ENCODE results near the gene STAMBPL1. TPM values are rescaled to one million over a fixed set of nuclear protein-coding genes. Genes with fewer than 3 reads are reported as not detected.

The STAMBPL1 gene
- total RNA-seq, 1 donor from 2014 or later: 3.3 TPM

DNA sequence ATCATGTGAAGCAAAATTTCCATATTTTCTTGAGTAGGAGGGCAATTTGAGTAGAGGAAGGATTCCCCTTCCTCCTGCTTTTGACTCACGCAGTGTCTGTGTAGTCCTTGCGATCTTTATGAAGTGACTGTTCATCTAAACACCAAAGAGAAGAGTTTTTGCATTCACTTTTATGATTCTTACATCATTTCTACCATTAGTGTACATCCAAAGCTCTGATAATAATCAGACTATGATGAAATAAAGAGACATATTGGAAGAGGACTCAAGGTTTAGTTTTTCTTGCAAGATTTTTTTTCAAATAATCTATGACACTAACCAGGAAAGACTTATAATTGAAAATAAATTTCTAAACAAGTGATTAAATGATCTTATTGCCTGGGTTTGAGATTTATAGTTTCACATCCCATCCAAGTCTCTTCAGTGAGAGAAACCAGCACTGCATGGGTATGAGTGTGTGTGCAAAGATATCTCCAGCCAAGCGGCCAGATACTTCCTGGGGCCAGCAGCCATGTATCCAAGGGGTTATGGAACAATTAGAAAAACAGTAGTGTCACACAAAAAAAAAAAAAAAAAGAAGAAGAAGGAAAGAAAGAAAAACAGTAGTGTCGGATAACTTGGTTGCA, 74.5 kb downstream of the STAMBPL1 start:
- Mint-ChIP-seq H3K4me1 (ENCODE audit: unreplicated experiment) (no peaks in the 10 kb centered on the region), H3K27me3 (ENCODE audit: unreplicated experiment) (no peaks in the 10 kb centered on the region), H3K36me3 (ENCODE audit: low read depth, unreplicated experiment) (no peaks in the 10 kb centered on the region), H3K27ac (ENCODE audit: unreplicated experiment) (no peak overlapping the region), H3K4me3 (ENCODE audit: unreplicated experiment) (no peak overlapping the region), H3K9me3 (ENCODE audit: unreplicated experiment) (no peaks in the 10 kb centered on the region)
- no peak for DNase-seq (ENCODE audit: low spot score)
- TF ChIP-seq, protein P1, sequence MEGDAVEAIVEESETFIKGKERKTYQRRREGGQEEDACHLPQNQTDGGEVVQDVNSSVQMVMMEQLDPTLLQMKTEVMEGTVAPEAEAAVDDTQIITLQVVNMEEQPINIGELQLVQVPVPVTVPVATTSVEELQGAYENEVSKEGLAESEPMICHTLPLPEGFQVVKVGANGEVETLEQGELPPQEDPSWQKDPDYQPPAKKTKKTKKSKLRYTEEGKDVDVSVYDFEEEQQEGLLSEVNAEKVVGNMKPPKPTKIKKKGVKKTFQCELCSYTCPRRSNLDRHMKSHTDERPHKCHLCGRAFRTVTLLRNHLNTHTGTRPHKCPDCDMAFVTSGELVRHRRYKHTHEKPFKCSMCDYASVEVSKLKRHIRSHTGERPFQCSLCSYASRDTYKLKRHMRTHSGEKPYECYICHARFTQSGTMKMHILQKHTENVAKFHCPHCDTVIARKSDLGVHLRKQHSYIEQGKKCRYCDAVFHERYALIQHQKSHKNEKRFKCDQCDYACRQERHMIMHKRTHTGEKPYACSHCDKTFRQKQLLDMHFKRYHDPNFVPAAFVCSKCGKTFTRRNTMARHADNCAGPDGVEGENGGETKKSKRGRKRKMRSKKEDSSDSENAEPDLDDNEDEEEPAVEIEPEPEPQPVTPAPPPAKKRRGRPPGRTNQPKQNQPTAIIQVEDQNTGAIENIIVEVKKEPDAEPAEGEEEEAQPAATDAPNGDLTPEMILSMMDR (IDR thresholded peaks at IDR 0.05; ENCODE audit: unreplicated experiment): no peak

DNA sequence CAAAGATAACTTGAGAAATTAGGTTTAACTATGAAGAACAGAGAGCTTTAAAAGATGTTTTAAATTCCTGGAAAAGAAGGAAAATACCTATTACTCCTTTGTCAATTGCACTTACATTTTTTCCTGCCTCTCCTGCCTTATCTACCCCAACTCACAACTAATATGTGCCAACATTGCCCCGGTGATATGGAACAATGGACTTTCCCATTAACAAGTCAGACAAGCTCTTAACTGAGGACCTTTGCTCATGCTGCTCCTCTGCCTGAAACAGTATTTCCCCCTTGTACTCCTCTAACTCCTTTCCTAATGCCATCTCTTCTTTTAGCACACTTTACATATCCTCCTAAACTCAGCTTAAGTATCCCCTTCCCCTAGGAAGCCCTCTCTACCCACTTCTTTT, 77.3 kb downstream of the STAMBPL1 start:
- no peaks in the 10 kb centered on the region for H3K36me3 Mint-ChIP-seq (ENCODE audit: low read depth, unreplicated experiment)
- peaks cover 6% of the 10 kb centered on the region for H3K4me1 Mint-ChIP-seq (ENCODE audit: unreplicated experiment)
- no peak overlapping the region for H3K4me3 Mint-ChIP-seq (ENCODE audit: unreplicated experiment)
- no peak for DNase-seq (ENCODE audit: low spot score)
- TF ChIP-seq, protein P1 (IDR thresholded peaks at IDR 0.05; ENCODE audit: unreplicated experiment): no peak
- no peaks in the 10 kb centered on the region for H3K27me3 Mint-ChIP-seq (ENCODE audit: unreplicated experiment)
- H3K27ac Mint-ChIP-seq (ENCODE audit: unreplicated experiment): no peak overlapping the region
- no peaks in the 10 kb centered on the region for H3K9me3 Mint-ChIP-seq (ENCODE audit: unreplicated experiment)

DNA sequence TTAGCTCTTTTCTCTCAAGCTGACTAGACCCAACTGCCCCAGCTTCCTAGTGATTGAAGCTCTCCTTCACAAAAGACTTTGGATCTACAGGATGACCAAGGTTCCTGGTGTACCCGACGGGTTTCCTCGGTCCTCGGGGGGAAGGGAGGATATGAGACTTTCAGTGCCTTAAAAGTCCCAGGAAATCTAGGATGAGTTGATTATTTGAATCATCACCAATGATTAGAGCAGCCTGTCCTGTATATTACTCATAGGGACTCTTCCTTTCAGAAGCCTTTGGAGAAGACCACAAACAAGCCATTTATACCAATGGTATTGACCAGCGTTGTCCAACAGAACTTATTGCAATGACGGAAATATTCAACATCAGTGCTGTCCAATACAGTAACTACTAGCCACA, 78.7 kb downstream of the STAMBPL1 start:
- TF ChIP-seq, protein P1 (IDR thresholded peaks at IDR 0.05; ENCODE audit: unreplicated experiment): no peak
- Mint-ChIP-seq H3K4me1 (ENCODE audit: unreplicated experiment) (peaks cover 9% of the 10 kb centered on the region), H3K9me3 (ENCODE audit: unreplicated experiment) (no peaks in the 10 kb centered on the region), H3K4me3 (ENCODE audit: unreplicated experiment) (no peak overlapping the region), H3K27me3 (ENCODE audit: unreplicated experiment) (no peaks in the 10 kb centered on the region), H3K27ac (ENCODE audit: unreplicated experiment) (no peak overlapping the region), H3K36me3 (ENCODE audit: low read depth, unreplicated experiment) (no peaks in the 10 kb centered on the region)
- no peak for DNase-seq (ENCODE audit: low spot score)

DNA sequence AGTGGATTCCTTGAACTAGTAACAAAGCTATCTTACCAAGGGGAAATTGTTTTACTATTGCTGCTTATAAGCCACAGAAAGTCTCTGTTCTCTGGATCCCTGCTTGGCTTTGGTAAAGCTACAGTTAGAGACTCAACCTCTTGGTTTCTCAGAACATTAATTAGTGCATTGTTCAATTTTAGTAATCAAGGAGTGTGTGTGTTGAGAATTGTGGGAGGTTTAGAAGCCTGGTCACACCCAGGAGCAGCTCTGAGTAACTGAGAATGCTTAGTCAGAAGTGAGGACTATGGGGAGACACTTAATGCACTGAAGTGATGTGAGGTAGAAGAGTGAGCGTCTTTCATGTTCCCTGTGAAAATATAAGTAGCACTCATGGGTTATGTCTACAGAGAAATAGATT, 80.8 kb downstream of the STAMBPL1 start:
- Mint-ChIP-seq H3K4me3 (ENCODE audit: unreplicated experiment) (no peak overlapping the region), H3K27ac (ENCODE audit: unreplicated experiment) (no peak overlapping the region), H3K36me3 (ENCODE audit: low read depth, unreplicated experiment) (no peaks in the 10 kb centered on the region), H3K27me3 (ENCODE audit: unreplicated experiment) (no peaks in the 10 kb centered on the region), H3K4me1 (ENCODE audit: unreplicated experiment) (peaks cover 9% of the 10 kb centered on the region), H3K9me3 (ENCODE audit: unreplicated experiment) (no peaks in the 10 kb centered on the region)
- no peak for DNase-seq (ENCODE audit: low spot score)
- TF ChIP-seq, protein P1 (IDR thresholded peaks at IDR 0.05; ENCODE audit: unreplicated experiment): no peak

DNA sequence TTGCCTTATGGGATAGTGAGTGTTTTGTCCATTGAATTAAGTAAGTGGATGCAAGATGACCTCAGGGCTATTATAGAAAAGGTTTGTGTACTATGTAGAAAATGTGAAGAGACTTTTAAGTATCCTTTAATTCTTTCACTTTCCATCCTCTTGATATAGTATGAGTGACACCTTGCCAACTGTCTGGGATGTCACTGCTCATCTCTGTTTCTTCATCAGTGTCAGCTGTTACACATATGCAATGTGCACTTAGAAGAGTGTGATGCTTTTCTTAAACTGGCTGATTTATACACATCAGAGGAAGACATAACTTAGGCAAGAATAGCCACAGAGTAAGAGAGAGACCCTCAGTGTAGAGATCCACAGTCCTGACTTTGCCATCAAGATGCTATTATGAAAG, 81.2 kb downstream of the STAMBPL1 start:
- H3K27ac Mint-ChIP-seq (ENCODE audit: unreplicated experiment): no peak overlapping the region
- H3K4me1 Mint-ChIP-seq (ENCODE audit: unreplicated experiment): peaks cover 9% of the 10 kb centered on the region
- no peak overlapping the region for H3K4me3 Mint-ChIP-seq (ENCODE audit: unreplicated experiment)
- TF ChIP-seq, protein P1 (IDR thresholded peaks at IDR 0.05; ENCODE audit: unreplicated experiment): no peak
- DNase-seq (ENCODE audit: low spot score): no peak
- no peaks in the 10 kb centered on the region for H3K9me3 Mint-ChIP-seq (ENCODE audit: unreplicated experiment)
- H3K36me3 Mint-ChIP-seq (ENCODE audit: low read depth, unreplicated experiment): no peaks in the 10 kb centered on the region
- no peaks in the 10 kb centered on the region for H3K27me3 Mint-ChIP-seq (ENCODE audit: unreplicated experiment)
